ENCODE measurements around the gene ZFYVE28. TPM values are rescaled to one million over a fixed set of nuclear protein-coding genes. Genes with fewer than 3 reads are reported as not detected.

The ZFYVE28 gene
- total RNA-seq, 1 experiment from 2014 or later: 12.9 TPM

- Histone ChIP-seq H2AFZ (no peak overlapping the region), H3K9me3 (ENCODE audit: insufficient read depth, low read depth) (no peaks in the 10 kb centered on the region), H4K20me1 (ENCODE audit: insufficient read depth) (no peaks in the 10 kb centered on the region), H3K9me2 (ENCODE audit: insufficient read depth) (no peaks in the 10 kb centered on the region), H3F3A (ENCODE audit: insufficient read depth, low read depth) (no peaks in the 10 kb centered on the region), H3K4me2 (no peak overlapping the region), H3K27me3 (ENCODE audit: insufficient read depth, low read depth) (peaks cover 17% of the 10 kb centered on the region; the same call in 1 of the 2 replicates), H3K4me3 (no peak overlapping the region), H3K79me2 (ENCODE audit: low read depth) (no peaks in the 10 kb centered on the region), H3K4me1 (replicated peaks; ENCODE audit: insufficient read depth) (no peaks in the 10 kb centered on the region), H3K36me3 (ENCODE audit: low read depth) (no peaks in the 10 kb centered on the region), H3K27ac (no peak overlapping the region)
- TF ChIP-seq CTCF (conservative IDR thresholded peaks at IDR 0.05) (no peak), EZH2 (IDR thresholded peaks at IDR 0.05; ENCODE audit: low read depth) (no peak)
- CTCF ChIA-PET: no interaction called here
- intact Hi-C loops (cut with micrococcal nuclease; ENCODE audit: unreplicated experiment): no loop called here
- POLR2A ChIA-PET (ENCODE audit: unreplicated experiment): no interaction called here
- no TSS peak for BruUV-seq (replicated peaks)
- DNase-seq: peak in 1 of 2 experiments; percentile 26
Measured at GRCh38 chr4:2458546-2459491, 40.4 kb upstream of the ZFYVE28 start.

GRCh38 chr4:2457481-2458295 lies 39.2 kb upstream of the ZFYVE28 start:
- Histone ChIP-seq H3K27ac (no peak overlapping the region), H2AFZ (no peak overlapping the region), H3K4me3 (no peak overlapping the region), H3K79me2 (ENCODE audit: low read depth) (no peaks in the 10 kb centered on the region), H3K4me2 (no peak overlapping the region), H3F3A (ENCODE audit: insufficient read depth, low read depth) (no peaks in the 10 kb centered on the region), H4K20me1 (ENCODE audit: insufficient read depth) (no peaks in the 10 kb centered on the region), H3K4me1 (replicated peaks; ENCODE audit: insufficient read depth) (no peaks in the 10 kb centered on the region), H3K27me3 (ENCODE audit: insufficient read depth, low read depth) (peaks cover 21% of the 10 kb centered on the region), H3K9me3 (ENCODE audit: insufficient read depth, low read depth) (no peaks in the 10 kb centered on the region), H3K36me3 (ENCODE audit: low read depth) (no peaks in the 10 kb centered on the region), H3K9me2 (ENCODE audit: insufficient read depth) (no peaks in the 10 kb centered on the region)
- no TSS peak for BruUV-seq (replicated peaks)
- POLR2A ChIA-PET (ENCODE audit: unreplicated experiment): no interaction called here
- peak in 1 of 2 experiments; percentile 25 for DNase-seq
- CTCF ChIA-PET: no interaction called here
- intact Hi-C loops (cut with micrococcal nuclease; ENCODE audit: unreplicated experiment): no loop called here
- TF ChIP-seq EZH2 (IDR thresholded peaks at IDR 0.05; ENCODE audit: low read depth): no peak
- no peak for TF ChIP-seq CTCF (conservative IDR thresholded peaks at IDR 0.05)

- no peak overlapping the region for H3K27ac ChIP-seq
- H2AFZ ChIP-seq: no peak overlapping the region
- H3K36me3 ChIP-seq (ENCODE audit: low read depth): no peaks in the 10 kb centered on the region
- ChIA-PET POLR2A (ENCODE audit: unreplicated experiment) (no interaction called here), CTCF (no interaction called here)
- no peak overlapping the region for H3K4me3 ChIP-seq
- H3K79me2 ChIP-seq (ENCODE audit: low read depth): no peaks in the 10 kb centered on the region
- intact Hi-C loops (cut with micrococcal nuclease; ENCODE audit: unreplicated experiment): no loop called here
- no peak for TF ChIP-seq EZH2 (IDR thresholded peaks at IDR 0.05; ENCODE audit: low read depth)
- TF ChIP-seq CTCF (conservative IDR thresholded peaks at IDR 0.05): no peak
- no TSS peak for BruUV-seq (replicated peaks)
- no peaks in the 10 kb centered on the region for H3K4me1 ChIP-seq (replicated peaks; ENCODE audit: insufficient read depth)
- H3K4me2 ChIP-seq: no peak overlapping the region
- no peaks in the 10 kb centered on the region for H4K20me1 ChIP-seq (ENCODE audit: insufficient read depth)
- DNase-seq: no peak
- no peaks in the 10 kb centered on the region for H3K9me2 ChIP-seq (ENCODE audit: insufficient read depth)
- H3K27me3 ChIP-seq (ENCODE audit: insufficient read depth, low read depth): peaks cover 36% of the 10 kb centered on the region
- H3F3A ChIP-seq (ENCODE audit: insufficient read depth, low read depth): no peaks in the 10 kb centered on the region
- no peaks in the 10 kb centered on the region for H3K9me3 ChIP-seq (ENCODE audit: insufficient read depth, low read depth)
Measured at GRCh38 chr4:2451821-2452785, 33.7 kb upstream of the ZFYVE28 start.
